DLD1 (cell line): ENCODE measurements around the gene SHF.

Experiments
- in situ Hi-C: cut with HindIII; loops from 2 replicates; pipeline ENCODE4 v1.10.0; 2017; ENCODE audit warnings: low sequenced_read_pairs

SHF gene

DNA sequence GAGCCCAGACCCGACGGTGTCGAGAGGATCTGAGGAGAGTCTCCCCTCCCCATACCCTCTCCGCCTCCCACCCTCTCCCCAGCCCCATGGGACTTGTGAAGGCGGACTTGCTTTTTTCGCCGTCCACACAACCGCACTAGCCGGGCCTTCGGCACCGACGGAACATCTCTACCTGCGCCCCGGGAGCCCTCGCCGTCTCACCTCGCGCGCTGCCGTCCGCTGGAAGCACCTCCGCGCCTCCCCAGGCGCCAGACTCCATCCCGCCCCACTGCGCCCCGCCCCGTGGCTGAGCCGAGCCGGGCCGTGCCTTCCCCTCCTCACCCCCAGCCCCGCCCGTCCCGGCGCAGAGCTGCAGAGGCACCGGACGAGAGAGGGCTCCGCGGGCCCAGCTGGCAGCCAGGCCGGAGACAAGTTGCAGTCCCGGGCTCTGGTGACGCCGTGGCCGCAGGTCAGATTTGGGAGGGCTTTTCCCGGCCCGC lies 58.1 kb downstream of the SHF start, which contains the start of the genes DUOX1 and DUOXA1:
TSS of gene DUOX1 (plus strand) at position 344 of the 479 bp plus-strand sequence. CDS start 1,973 bp downstream, outside the sequence.
TSS of gene DUOXA1 (minus strand) at position 229 of the 479 bp plus-strand sequence. CDS start 6,865 bp downstream, outside the sequence.
- in situ Hi-C loops: loop anchor here (10.0 kb wide), 1 partner anchor 175 kb away; no protein-coding TSS in a partner anchor

DNA sequence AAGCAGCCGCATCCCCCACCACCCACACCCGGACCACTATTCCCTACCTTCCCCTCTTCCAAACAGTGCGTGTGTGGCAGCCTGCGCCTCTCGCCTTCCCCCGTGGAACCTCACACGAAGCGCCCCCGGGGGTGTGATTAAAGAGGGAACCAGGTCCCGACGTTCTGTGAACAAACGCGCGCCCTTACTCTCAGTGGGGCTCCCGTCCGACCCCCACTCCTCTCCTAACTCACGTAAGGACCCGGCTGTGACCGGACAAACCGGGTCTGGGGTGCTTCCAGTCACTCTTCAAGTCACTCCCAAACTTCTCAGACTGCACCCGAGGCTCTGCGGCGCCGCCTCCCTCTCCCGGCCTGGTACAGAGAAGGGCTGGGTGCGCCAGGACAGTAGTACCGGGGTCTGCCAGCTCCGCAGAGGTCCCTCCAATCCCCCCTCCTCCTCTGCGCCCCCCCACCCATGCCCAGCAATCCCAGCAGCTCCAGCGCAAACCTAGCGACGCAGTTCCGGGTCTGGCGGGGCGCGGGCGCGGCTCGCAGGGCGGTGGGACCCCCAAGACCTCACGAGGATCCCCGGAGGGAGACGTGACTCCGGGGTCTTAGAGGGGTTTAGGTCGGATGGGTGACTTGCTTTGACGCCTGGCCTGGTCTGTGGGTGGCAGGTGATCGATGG lies 58.7 kb downstream of the SHF start:
- in situ Hi-C loops: no loop called here

- in situ Hi-C loops: no loop called here
These were observed 61.1 kb downstream of the SHF start for GRCh38 chr15:45126535-45127158.

DNA sequence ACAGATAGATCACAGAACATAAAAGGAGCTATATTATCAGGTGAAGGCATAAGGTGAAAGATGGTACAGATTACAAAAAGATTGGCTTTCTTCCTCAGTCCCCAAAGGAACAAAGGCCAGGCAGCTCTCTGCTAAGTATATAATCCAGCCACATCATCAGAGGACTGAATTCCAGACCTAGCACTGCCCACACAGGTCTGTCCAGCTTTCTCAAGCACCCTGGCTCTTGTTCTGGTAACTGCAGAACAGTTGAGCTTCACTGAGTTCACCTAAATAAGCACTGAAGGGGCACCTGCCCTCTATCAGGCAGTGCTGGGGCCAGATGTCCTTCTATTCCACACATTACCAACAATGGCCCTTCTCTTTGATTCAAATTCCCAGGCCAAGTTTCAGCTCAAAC lies 64.4 kb downstream of the SHF start:
- in situ Hi-C loops: no loop called here

- in situ Hi-C loops: no loop called here
These were observed 65.0 kb downstream of the SHF start for GRCh38 chr15:45122719-45123118.

- in situ Hi-C loops: no loop called here
These were observed 65.9 kb downstream of the SHF start for GRCh38 chr15:45121706-45122417.

DNA sequence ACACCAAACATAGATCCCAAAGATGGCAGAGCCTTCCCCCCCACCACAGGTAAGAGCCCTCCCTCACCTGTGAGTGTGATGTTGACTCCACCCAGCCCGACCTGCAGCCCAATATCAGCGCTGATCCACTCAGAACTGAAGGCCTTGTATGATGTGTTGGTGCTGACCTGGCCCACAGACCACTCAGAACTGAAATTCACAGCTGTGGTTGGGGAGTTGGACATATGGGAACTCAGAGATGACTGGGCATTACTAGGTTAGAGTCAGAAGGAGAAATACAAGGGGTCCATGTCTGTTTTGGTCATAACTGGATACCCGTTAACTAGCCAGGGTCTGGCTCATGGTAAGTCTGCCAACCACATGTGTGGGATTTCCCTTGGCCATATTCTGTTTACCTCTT lies 66.7 kb downstream of the SHF start:
- in situ Hi-C loops: no loop called here

DNA sequence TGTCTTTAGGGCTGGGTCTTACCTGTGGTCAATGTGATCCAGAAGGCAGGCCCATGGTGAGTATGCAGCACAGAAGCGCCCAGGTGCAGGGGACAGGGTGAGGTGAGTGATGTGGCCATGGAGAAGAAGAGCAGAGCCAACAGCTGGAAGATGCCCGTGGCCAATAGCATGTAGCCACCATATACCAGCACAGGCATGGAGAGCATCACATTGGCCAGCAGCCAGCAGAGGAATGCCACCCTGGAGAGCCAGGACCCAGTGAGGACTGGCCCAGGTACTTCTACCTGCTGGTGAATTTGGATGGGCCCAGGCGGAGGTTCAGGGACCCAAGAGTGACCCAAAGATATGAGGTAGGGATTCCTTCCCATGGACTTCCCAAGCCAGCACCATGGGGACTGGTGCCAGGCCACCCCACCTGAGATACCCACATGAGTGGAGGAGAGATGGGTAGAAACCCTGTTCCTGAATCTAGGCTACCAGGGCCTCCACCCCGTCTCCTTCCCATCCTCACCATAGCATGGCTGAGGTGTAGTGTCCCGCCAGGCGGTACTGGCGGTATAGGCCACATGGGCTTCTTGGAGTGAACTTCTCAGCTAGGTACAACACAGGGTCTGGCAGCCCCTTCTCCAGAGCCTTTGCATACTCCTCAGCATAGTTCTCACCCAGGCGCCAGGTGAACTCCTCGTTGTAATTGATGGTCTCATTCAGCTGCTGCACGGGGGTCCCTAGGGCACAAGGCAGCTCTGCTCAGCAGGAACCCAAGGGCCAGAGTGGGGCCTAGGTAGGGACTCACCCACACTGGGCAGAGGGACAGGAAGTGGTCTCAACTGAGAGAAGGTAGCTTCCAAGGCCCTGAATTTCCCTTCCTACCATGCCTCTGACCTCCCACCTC lies 67.4 kb downstream of the SHF start:
- in situ Hi-C loops: no loop called here

DNA sequence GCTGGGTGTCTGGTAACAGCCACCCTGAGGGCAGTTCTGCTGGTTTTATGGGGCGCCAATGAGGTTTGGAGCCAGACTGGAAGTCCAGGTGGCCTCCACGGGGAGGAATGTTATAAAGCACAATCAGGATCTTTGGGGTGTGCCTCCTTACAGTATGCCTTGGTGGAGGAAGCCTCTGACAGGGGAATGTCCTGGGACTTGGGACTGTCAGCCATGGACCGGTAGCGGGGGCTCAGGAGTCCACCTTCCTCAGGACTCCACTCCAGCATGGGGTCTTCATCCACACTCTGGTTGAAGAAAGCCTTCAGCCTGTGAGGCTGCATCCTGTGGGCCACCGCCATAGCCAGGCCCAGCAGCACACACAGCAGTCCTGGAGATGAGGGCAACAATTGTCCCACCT lies 68.8 kb downstream of the SHF start:
- in situ Hi-C loops: no loop called here

DNA sequence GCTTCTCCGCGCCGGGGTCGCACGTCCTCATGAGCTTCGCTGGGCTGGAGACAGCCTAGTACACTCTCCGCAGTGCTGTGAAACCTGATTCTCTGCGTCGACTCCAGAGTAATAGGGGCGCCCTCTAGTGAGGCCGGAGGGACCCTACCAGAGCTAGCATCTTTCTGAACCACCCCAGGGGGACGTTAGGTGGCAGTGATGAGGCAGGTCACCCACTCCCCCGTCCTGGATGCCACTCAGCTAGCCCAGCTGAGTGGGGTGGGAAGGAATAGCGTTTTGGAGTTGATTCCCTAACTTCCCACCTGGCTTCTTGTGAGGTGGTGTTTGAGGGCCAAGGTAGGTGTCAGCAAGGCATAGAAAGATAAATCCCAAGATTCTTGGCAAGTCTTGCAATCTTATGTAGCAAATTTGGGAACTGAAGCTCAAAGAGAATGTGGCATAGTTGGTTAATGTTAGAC lies 69.6 kb downstream of the SHF start:
- in situ Hi-C loops: no loop called here

GRCh38 chr15:45117308-45118130 lies 70.2 kb downstream of the SHF start:
- in situ Hi-C loops: no loop called here
